Astrocyte of the cerebellum (primary cell): ENCODE results near the gene METTL14.

Experiments used
- DNase-seq: peaks from one replicate; pipeline ENCODE4 v3.0.0-alpha.2; 2011; ENCODE audit warnings: low read depth
- H3K4me3 ChIP-seq: 2 replicates; pipeline ENCODE4 v1.5.1; 2011; ENCODE audit warnings: mild to moderate bottlenecking, low read depth, low read length, moderate library complexity
- in situ Hi-C: cut with HindIII; loops from 2 replicates; pipeline ENCODE4 v1.10.0; 2017; ENCODE audit warnings: low sequenced_read_pairs
- TF ChIP-seq, protein P1 (sequence below): IDR thresholded peaks from 2 replicates; pipeline ENCODE4 v1.5.1; 2012; ENCODE audit warnings: low read length, low read depth, moderate library complexity, mild to moderate bottlenecking; ENCODE audit errors: missing control alignments

METTL14 gene

DNA sequence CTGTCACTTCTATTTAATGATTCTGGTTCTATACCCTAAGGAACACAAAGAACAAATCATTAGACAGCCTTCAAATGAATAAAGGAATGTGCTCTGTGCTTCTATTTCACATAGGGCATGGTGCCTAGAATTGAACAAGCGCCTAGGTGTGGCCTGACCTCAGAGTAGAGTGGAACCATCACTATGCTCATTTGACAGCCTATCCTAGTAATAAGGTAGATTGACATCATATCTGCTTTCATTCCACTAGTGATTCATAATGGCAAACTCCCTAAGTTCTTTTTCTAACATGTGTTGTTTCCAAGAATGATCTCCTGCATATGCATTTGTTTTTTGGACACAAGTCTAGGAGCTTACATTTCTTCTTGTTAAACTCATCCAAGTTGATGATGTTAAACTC, 36.6 kb downstream of the METTL14 start:
- H3K4me3 ChIP-seq = no peak overlapping the region
- TF ChIP-seq, protein P1, sequence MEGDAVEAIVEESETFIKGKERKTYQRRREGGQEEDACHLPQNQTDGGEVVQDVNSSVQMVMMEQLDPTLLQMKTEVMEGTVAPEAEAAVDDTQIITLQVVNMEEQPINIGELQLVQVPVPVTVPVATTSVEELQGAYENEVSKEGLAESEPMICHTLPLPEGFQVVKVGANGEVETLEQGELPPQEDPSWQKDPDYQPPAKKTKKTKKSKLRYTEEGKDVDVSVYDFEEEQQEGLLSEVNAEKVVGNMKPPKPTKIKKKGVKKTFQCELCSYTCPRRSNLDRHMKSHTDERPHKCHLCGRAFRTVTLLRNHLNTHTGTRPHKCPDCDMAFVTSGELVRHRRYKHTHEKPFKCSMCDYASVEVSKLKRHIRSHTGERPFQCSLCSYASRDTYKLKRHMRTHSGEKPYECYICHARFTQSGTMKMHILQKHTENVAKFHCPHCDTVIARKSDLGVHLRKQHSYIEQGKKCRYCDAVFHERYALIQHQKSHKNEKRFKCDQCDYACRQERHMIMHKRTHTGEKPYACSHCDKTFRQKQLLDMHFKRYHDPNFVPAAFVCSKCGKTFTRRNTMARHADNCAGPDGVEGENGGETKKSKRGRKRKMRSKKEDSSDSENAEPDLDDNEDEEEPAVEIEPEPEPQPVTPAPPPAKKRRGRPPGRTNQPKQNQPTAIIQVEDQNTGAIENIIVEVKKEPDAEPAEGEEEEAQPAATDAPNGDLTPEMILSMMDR = no peak
- in situ Hi-C loops = no loop called here
- DNase-seq = no peak

DNA sequence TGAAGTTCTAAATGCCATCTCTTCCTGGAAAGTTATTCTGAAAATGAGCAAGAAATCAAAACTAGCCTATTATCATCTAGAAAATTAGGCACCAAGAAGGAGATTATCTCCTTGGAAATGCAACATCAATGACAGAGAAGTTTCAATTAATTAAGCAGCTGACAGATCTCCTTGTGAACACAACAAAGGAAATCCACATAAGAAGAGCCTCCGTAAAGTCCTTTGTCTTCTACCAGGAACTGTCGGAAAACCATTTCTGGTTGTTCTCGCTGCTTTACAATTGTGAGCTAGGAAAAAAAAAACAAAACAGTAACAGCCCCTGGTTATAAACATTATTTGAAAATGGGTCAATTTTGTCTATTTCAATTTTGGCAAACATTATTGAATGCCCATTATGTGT, 38.2 kb downstream of the METTL14 start:
- in situ Hi-C loops = no loop called here
- H3K4me3 ChIP-seq = no peak overlapping the region

DNA sequence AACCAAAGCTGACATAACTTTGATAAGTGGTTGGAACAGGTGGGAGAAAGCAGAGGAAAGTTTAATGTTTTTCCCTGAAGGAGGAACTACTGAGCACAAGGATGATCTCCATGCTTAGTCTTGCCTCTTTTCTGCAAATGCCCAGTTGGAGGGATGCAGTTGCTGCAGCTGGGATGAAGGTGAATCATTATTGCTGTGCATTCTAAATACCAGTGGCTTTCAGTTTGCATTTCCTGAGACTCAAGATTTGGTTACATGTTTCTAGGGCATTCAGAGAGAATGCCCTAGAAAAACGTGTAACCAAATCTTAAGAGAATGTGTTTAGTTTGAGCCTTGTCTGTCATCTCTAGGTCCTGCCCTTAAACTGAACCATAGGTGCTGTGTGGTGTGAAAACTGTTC, 42.2 kb downstream of the METTL14 start:
- TF ChIP-seq, protein P1 = no peak
- in situ Hi-C loops = loop anchor here (25.0 kb wide), 1 partner anchor 235 kb away; no protein-coding TSS in a partner anchor
- H3K4me3 ChIP-seq = no peak overlapping the region
- DNase-seq = no peak

More for the DNA sequence above, 38.2 kb downstream of the METTL14 start:
- DNase-seq = no peak
- TF ChIP-seq, protein P1 = no peak

DNA sequence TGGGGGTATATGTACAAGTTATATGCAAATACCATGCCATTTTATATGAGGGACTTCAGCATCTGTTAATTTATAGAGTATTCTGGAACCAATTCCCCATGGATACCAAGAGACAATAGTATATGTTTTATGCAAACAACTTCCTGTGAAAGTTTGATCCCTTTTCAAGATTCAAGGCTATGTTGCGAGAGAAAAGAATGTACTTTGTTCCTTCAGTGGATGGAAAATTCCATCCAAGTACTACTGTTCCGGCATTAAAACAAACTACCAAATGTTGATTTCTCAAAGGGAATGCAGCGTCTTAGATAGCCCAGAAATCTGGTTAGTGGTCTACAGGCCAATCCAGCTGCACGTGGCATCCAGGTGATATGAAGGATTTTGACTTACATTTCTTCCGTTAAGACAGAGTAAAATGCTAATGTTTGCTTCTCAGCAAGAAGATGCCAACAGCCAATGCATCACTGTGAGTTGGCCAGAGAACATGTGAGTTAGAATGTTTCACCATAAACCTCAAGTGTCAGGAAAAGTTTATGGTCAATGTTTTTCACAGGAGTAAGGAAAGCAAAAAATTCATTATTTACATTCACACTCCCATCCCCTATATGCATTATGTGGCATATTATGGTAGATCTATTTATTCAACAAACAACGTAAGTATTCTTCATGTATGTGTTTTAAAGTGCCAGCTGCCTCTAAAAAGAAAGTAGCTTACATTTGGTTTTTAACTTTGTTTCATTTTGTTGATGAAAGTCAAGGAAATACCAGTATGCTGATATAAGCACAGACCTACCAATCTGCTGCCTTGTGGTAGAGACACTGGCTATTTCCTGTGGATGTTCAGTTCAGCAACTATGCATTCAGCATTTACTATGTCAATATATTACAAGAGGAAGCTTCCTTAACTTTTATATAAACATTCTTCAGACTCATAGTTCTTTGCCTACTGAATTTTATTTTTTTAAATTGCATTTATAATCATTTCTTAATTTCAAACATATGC, 44.4 kb downstream of the METTL14 start:
- in situ Hi-C loops = loop anchor here (25.0 kb wide), 1 partner anchor 233 kb away; no protein-coding TSS in a partner anchor
- no peak overlapping the region for H3K4me3 ChIP-seq
- peak; percentile 18 for DNase-seq
- TF ChIP-seq, protein P1 = no peak

DNA sequence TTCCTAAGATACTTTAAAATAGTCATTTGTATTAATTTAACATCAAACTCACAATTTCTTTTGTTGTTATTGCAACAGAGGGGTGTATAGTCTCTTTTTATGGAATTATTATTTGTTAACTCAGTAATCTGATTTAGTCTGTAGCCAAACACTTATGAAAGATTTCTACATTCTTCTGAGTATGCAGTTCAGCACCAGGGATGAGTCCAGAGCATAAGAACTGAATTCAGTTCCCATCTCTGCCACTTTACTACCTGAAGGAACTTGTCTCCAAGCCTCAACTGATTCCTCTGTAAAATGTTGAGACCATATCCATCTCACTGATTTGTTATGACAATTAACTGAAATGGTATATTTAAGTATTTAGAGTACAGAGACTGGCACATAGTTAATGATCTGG, 45.5 kb downstream of the METTL14 start:
- H3K4me3 ChIP-seq = no peak overlapping the region
- TF ChIP-seq, protein P1 = no peak
- no peak for DNase-seq
- in situ Hi-C loops = loop anchor here (25.0 kb wide), 1 partner anchor 232 kb away; no protein-coding TSS in a partner anchor

DNA sequence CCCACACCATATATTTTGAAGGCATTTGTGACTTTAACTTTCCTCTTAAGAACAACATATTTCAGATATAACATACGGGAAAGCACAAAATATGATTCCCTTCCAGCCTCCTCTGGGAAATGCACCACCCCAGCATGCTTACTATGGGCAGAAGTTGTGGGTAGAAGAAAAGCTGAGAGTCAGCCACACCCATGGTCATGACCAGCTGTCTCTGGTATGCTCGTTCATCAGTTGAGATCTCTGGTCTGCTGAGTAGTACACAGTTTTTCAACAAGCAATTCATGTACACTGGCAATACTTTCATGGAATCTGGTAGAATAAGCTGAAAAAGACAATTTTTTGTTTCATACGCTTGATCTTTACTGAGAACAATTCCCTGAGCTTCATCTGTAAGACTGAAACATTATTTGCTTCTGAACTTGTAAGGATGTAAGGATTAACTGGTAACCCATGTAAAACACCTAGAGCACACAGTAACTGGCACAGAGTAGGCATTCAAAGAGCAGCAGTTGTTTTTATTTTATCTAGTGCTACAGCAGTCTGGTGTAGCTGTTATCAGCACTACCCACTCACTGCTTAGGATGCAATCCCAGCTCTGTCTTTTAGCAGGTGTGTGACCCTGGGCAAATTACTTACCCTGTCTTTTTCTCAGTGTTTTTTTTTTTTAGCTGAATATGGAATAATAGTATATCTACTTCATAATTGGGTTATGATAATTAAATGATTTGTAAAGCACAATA, 47.6 kb downstream of the METTL14 start:
- TF ChIP-seq, protein P1 = no peak
- in situ Hi-C loops = loop anchor here (25.0 kb wide), 1 partner anchor 230 kb away; no protein-coding TSS in a partner anchor
- H3K4me3 ChIP-seq = no peak overlapping the region
- DNase-seq = no peak
